GM12872 (cell line): Measurements from ENCODE around the gene IGSF1.
A peak's percentile ranks its signal among the peaks of the same experiment; 100 is the strongest.

Experiments used
- TF ChIP-seq, protein P1 (sequence below): IDR thresholded peaks from 3 replicates; pipeline ENCODE4 v1.5.1; 2011; ENCODE audit warnings: low read depth, mild to moderate bottlenecking, low read length, moderate library complexity; ENCODE audit not compliant: insufficient read depth

The IGSF1 gene

DNA sequence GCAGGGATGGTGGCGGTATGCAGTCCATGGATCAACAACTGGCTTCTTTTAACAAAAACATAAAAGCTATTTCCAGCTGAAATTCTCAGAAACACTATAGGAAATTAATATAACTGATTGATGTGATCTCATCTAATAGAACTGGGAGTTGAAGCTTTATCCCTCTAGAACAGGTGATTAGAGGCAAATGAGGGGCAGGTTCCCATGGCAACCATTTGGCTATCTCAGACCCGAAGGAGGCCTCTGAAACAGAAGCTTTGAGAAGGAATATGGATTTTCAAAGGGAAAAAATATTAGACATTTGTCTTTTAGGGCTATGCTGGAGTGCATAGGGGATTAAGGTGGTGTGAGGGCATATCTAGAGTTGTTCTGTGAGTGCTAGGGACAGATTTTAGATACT, 50.0 kb downstream of the IGSF1 start:
- TF ChIP-seq, protein P1, sequence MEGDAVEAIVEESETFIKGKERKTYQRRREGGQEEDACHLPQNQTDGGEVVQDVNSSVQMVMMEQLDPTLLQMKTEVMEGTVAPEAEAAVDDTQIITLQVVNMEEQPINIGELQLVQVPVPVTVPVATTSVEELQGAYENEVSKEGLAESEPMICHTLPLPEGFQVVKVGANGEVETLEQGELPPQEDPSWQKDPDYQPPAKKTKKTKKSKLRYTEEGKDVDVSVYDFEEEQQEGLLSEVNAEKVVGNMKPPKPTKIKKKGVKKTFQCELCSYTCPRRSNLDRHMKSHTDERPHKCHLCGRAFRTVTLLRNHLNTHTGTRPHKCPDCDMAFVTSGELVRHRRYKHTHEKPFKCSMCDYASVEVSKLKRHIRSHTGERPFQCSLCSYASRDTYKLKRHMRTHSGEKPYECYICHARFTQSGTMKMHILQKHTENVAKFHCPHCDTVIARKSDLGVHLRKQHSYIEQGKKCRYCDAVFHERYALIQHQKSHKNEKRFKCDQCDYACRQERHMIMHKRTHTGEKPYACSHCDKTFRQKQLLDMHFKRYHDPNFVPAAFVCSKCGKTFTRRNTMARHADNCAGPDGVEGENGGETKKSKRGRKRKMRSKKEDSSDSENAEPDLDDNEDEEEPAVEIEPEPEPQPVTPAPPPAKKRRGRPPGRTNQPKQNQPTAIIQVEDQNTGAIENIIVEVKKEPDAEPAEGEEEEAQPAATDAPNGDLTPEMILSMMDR: no peak

DNA sequence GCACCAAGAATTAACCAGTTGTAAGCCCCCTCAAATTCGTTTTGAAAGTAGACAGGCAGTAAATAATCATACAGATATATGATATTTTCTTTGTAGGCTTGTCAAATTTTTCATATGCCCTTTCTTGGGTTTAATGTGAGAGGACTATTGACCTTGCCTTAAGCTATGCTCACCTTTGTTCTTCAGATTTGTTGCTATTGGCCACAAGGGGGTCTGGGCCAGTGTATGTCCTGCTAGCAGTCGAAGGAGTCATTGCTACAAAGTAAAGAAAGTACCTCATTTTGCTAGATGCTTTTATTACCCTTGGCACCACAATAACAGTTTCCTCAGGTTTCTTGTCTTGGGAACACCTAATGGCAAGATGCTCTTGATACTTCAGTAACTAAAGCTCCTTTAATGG, 51.7 kb downstream of the IGSF1 start:
- TF ChIP-seq, protein P1: 0 out of 3 replicates have a peak, but pooled peaks have one; percentile 1

- TF ChIP-seq, protein P1: no peak
Measured at GRCh38 chrX:131235768-131236545, 53.1 kb downstream of the IGSF1 start.

DNA sequence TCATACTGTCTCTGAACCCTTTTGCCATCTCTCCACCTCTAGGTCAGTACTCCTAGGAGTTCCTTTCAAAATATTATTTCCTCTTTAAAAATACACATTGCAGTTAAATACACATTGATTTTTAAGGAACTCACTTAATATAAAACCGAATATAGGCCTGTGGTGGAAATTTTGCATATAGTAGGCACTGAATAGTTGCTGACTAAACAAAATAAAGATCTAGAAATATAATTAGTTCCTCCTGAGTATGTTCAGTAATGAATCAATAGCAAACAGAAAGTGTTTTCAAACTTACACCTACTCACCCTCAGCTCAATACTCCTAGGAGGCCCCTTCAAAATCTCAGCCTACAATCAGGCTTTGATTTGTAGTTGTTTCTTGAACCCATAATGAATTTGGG, 61.5 kb downstream of the IGSF1 start:
- TF ChIP-seq, protein P1: no peak

- TF ChIP-seq, protein P1: no peak
Measured at GRCh38 chrX:131226591-131226990, 62.5 kb downstream of the IGSF1 start.

GRCh38 chrX:131225078-131225477, 64.0 kb downstream of the IGSF1 start:
- TF ChIP-seq, protein P1: no peak
